GM23248 (cell line): ENCODE data around the gene PHLDA3. TPM values are rescaled to one million over a fixed set of nuclear protein-coding genes. Genes with fewer than 3 reads are reported as not detected.

Source experiments
- DNase-seq: peaks from one replicate; pipeline ENCODE4 v3.0.0-alpha.2; 2015
- H2AFZ ChIP-seq: fragments of 200-600 bp; sonication (generic); 2 replicates; pipeline ENCODE4 v1.6.1; 2016; ENCODE audit warnings: antibody characterized with exemption
- H3F3A ChIP-seq: fragments of 200-600 bp; sonication (generic); 2 replicates; pipeline ENCODE4 v1.6.1; 2016; ENCODE audit warnings: mild to moderate bottlenecking, antibody characterized with exemption, mixed run types; ENCODE audit not compliant: insufficient read depth
- H3K27ac ChIP-seq: fragments of 200-600 bp; sonication (generic); 2 replicates; pipeline ENCODE4 v1.5.1; 2016; ENCODE audit warnings: mild to moderate bottlenecking
- H3K27me3 ChIP-seq: fragments of 200-600 bp; sonication (generic); replicated peaks from 2 replicates; pipeline ENCODE4 v1.6.1; 2016; ENCODE audit warnings: mild to moderate bottlenecking; ENCODE audit not compliant: insufficient read depth
- H3K36me3 ChIP-seq: fragments of 200-600 bp; sonication (generic); 2 replicates; pipeline ENCODE4 v1.6.1; 2016; ENCODE audit warnings: low read depth, mild to moderate bottlenecking
- H3K4me1 ChIP-seq: fragments of 200-600 bp; sonication (generic); 2 replicates; pipeline ENCODE4 v1.6.1; 2016; ENCODE audit warnings: mild to moderate bottlenecking; ENCODE audit not compliant: insufficient read depth
- H3K4me2 ChIP-seq: fragments of 200-600 bp; sonication (generic); one replicate; pipeline ENCODE4 v1.6.1; 2016; ENCODE audit warnings: mild to moderate bottlenecking; ENCODE audit not compliant: unreplicated experiment
- H3K4me3 ChIP-seq: fragments of 200-600 bp; sonication (generic); 2 replicates; pipeline ENCODE4 v1.5.1; 2016; ENCODE audit warnings: mild to moderate bottlenecking
- H3K79me2 ChIP-seq: fragments of 200-600 bp; sonication (generic); 2 replicates; pipeline ENCODE4 v1.6.1; 2016; ENCODE audit warnings: mild to moderate bottlenecking; ENCODE audit not compliant: insufficient read depth
- H3K9ac ChIP-seq: fragments of 200-600 bp; sonication (generic); 2 replicates; pipeline ENCODE4 v1.6.1; 2016; ENCODE audit warnings: mild to moderate bottlenecking
- H3K9me2 ChIP-seq: fragments of 200-600 bp; sonication (generic); 2 replicates; pipeline ENCODE4 v1.6.1; 2016; ENCODE audit warnings: mixed run types, mild to moderate bottlenecking, moderate library complexity; ENCODE audit not compliant: insufficient read depth
- H3K9me3 ChIP-seq: fragments of 200-600 bp; sonication (generic); one replicate; pipeline ENCODE4 v1.6.1; 2017; ENCODE audit warnings: low read depth
- H4K20me1 ChIP-seq: fragments of 200-600 bp; sonication (generic); 2 replicates; pipeline ENCODE4 v1.6.0; 2016; ENCODE audit not compliant: insufficient read depth
- EZH2 ChIP-seq: fragments of 200-600 bp; sonication (generic); IDR thresholded peaks from 2 replicates; pipeline ENCODE4 v1.6.1; 2018; ENCODE audit warnings: antibody characterized with exemption, mild to moderate bottlenecking; ENCODE audit not compliant: insufficient read depth, poor library complexity, severe bottlenecking
- EZH2phosphoT487 ChIP-seq: fragments of 200-600 bp; sonication (generic); IDR thresholded peaks from 2 replicates; pipeline ENCODE4 v1.6.1; 2018; ENCODE audit warnings: antibody characterized with exemption, moderate library complexity, mild to moderate bottlenecking, low read depth; ENCODE audit not compliant: insufficient read depth
- WGBS, 2 experiments: methylation state at CpG; one replicate each; pipeline ENCODE4 v1.1.6; 2015 to 2017; ENCODE audit warnings: low lambda C conversion rate in 2 of 2, low coverage in 1 of 2; ENCODE audit errors: missing lambda C conversion rate in 2 of 2; 5-methylcytosine and 5-hydroxymethylcytosine counted together
- in situ Hi-C: fragments of 300-500 bp; cut with MboI; formaldehyde crosslinking; loops from 2 replicates; pipeline ENCODE4 v1.15.0; 2020
- polyA plus RNA-seq: library from polyadenylated mRNA; unstranded; fragments of >200 nt; fragmentation: Nextera tagmentation; extraction: Ambion mirVana; gene quantifications from 2 replicates; pipeline ENCODE4 v1.2.1, GENCODE V29; 2016
- total RNA-seq: library from RNA; depleted of rRNA; stranded (reverse); fragments of >200 nt; shearing (Covaris generic); gene quantifications from 2 replicates; pipeline ENCODE4 v1.2.3, GENCODE V29; 2014

PHLDA3 gene
- total and polyA plus RNA-seq, 2 experiments from 2014 or later, result 112 to 162 TPM

DNA sequence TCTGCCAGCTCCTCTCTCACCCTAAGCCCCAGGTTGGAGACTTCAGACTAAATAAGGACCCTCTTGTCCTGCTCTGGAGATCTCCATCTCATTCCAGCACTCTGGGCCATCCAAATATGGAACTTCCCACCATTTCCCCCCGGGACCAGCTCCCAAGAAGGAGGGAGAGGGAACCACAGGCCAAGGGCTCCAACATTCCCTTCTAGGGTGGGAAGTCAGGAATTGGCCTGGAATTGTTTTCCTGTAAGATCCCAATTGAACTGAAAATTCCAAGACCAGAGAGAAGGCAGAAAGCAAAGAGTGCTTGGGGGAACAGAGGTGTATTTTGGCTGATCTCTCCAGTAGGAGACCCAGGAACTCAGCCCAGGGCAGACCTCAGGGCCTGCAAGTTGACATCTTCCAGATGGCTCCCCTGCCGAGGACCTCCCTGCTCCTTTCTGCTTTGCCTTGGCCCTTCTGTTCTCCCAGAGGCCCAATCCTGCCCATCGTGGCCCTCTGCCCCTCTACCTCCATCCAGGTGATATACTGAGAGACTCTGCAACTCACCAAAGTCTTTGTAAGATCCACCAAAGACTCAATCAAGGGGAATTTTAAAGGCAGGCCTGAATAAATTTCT is 23.0 kb upstream of the PHLDA3 start:
- no peak for DNase-seq
- in situ Hi-C loops, result no loop called here
- Histone ChIP-seq H3K79me2 (peaks cover 77% of the 10 kb centered on the region), H4K20me1 (no peaks in the 10 kb centered on the region), H3K4me3 (no peak overlapping the region), H3K9ac (no peak overlapping the region), H3K9me3 (no peaks in the 10 kb centered on the region), H3K4me1 (peaks cover 62% of the 10 kb centered on the region), H3K36me3 (peaks cover 53% of the 10 kb centered on the region), H3F3A (peaks cover 79% of the 10 kb centered on the region), H2AFZ (no peak overlapping the region), H3K27me3 (no peaks in the 10 kb centered on the region), H3K4me2 (no peak overlapping the region), H3K9me2 (no peaks in the 10 kb centered on the region), H3K27ac (peak overlapping the region; percentile 94)
- whole genome bisulfite sequencing, 2 experiments, result 38 to 52% methylated on average over 3 of the region's 3 CpGs
- no peak for TF ChIP-seq EZH2phosphoT487
- TF ChIP-seq EZH2, result no peak

DNA sequence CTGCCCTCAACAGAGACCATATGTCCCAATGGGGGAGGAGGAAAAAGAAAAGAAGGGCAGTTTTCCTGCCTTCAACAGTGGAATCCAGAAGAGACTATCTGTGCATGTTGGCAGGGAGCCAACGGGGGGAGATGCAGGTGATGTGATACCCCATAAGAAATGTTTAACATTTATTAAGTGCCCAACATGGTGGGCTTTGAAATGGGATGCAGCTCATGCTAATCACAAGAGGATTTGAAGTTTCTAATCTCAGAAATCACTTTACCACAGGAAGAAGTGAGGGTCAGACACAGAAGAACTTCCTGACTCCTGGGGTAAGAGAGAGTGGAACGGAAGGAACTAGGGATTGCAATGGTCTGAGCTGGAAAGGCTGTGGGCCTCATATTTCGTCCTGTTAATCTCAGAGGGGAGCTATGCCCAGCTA is 21.7 kb upstream of the PHLDA3 start:
- H3K9ac ChIP-seq, result no peak overlapping the region
- H3K27me3 ChIP-seq, result no peaks in the 10 kb centered on the region
- TF ChIP-seq EZH2 (no peak), EZH2phosphoT487 (no peak)
- in situ Hi-C loops, result no loop called here
- no peaks in the 10 kb centered on the region for H3K9me3 ChIP-seq
- no peak overlapping the region for H3K4me2 ChIP-seq
- H3K36me3 ChIP-seq, result peaks cover 62% of the 10 kb centered on the region
- peaks cover 64% of the 10 kb centered on the region for H3K79me2 ChIP-seq
- peaks cover 51% of the 10 kb centered on the region for H3K4me1 ChIP-seq
- 53 to 62% methylated on average over 3 of the region's 3 CpGs for WGBS, 2 experiments
- H2AFZ ChIP-seq, result no peak overlapping the region
- no peak for DNase-seq
- H3K4me3 ChIP-seq, result no peak overlapping the region
- no peaks in the 10 kb centered on the region for H4K20me1 ChIP-seq
- no peaks in the 10 kb centered on the region for H3K9me2 ChIP-seq
- peak overlapping the region; percentile 94 for H3K27ac ChIP-seq
- H3F3A ChIP-seq, result peaks cover 78% of the 10 kb centered on the region

DNA sequence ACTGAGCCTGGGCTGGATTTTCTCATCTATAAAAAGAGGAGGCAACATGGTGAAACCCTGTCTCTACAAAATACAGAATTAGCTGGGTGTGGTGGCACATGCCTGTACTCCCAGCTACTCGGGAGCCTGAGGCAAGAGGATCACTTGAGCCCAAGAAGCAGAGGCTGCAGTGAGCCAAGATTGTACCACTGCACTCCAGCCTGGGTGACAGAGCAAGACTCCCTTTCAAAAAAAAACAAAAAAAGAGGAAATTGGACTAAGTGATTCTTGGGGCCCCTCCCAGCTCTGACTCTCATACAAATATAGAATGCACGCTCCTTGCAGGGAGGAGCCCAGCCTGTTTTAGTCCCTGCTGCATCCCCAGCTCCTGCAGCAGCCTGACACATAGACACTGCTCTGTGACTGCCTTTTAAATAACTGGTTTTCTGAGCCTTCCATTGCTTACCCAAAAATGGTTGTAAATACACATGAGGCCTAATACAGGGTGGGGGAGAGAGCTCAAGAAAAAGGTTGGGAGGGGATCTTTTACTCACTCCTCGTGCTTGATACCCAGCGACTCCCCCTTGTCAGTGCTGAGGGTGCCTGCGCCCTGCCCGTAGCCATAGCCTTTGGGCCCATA is 20.8 kb upstream of the PHLDA3 start:
- H3K9me2 ChIP-seq, result no peaks in the 10 kb centered on the region
- H3K9me3 ChIP-seq, result no peaks in the 10 kb centered on the region
- peak overlapping the region; percentile 73 for H3K9ac ChIP-seq
- no peak overlapping the region for H2AFZ ChIP-seq
- H3K4me1 ChIP-seq, result peaks cover 41% of the 10 kb centered on the region
- no peaks in the 10 kb centered on the region for H3K27me3 ChIP-seq
- H4K20me1 ChIP-seq, result no peaks in the 10 kb centered on the region
- no peak for TF ChIP-seq EZH2
- TF ChIP-seq EZH2phosphoT487, result no peak
- peaks cover 61% of the 10 kb centered on the region for H3K36me3 ChIP-seq
- H3K4me2 ChIP-seq, result peak overlapping the region; percentile 44
- peaks cover 76% of the 10 kb centered on the region for H3F3A ChIP-seq
- peak; percentile 71 for DNase-seq
- peaks cover 55% of the 10 kb centered on the region for H3K79me2 ChIP-seq
- H3K27ac ChIP-seq, result peak overlapping the region; percentile 94
- H3K4me3 ChIP-seq, result peak overlapping the region; percentile 34
- 81 to 85% methylated on average over 6 of the region's 6 CpGs for WGBS, 2 experiments
- in situ Hi-C loops, result no loop called here

DNA sequence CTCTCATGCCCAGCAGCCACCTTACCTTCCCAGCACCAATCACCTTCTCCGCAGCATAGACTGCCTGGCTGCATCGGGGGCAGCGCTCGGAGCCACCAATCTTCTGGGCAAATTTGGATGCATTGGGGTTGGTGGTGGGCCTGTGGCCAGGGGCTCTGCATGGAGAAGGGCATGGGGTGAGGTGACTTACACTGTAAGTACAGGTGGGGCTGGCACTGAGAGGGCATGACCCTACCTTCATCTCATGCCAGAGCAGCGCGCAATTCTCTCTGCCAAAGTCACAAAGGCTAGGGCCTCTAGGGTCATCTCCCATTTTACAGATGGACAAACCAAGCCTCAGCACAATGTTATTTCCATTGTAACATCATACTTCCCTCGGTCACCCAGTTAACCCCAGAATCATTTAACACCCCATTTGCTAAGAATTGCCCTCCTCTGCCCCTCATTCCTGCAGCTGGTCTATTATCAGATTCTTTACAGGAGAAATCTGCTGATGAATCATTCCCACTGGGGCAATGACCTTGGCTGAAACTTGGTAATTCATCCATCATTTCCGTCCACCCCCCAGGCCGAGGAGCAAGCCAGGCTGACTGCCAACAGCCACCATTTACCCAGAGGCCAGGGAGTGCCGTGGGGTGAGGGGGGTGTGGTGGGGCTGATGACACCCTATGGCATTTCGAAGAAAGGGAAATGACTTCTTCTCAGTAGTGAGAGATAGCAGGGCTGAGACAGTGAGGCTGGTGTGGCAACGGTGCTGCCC is 20.0 kb upstream of the PHLDA3 start:
- Histone ChIP-seq H3K4me2 (peak overlapping the region; percentile 44), H3K4me1 (peaks cover 40% of the 10 kb centered on the region), H3K9me3 (no peaks in the 10 kb centered on the region), H3K9me2 (no peaks in the 10 kb centered on the region), H3K79me2 (peaks cover 47% of the 10 kb centered on the region), H3F3A (peaks cover 70% of the 10 kb centered on the region), H3K36me3 (peaks cover 60% of the 10 kb centered on the region), H4K20me1 (no peaks in the 10 kb centered on the region), H3K27me3 (no peaks in the 10 kb centered on the region), H2AFZ (no peak overlapping the region), H3K27ac (peak overlapping the region; percentile 94), H3K4me3 (peak overlapping the region; percentile 34), H3K9ac (peak overlapping the region; percentile 73)
- peak; percentile 98 for DNase-seq
- in situ Hi-C loops, result no loop called here
- 0 out of 2 replicates have a peak, but pooled peaks have one; percentile 54 for TF ChIP-seq EZH2phosphoT487
- no peak for TF ChIP-seq EZH2
- 51 to 52% methylated on average over 12 of the region's 12 CpGs for WGBS, 2 experiments
